ENCODE results near the gene BDH1.

BDH1 gene

GRCh38 chr3:197498499-197499241, 57.1 kb downstream of the BDH1 start:
- no peak overlapping the region for H3K27ac ChIP-seq (ENCODE audit: low read depth, low read length)
- no peaks in the 10 kb centered on the region for H3K36me3 ChIP-seq (ENCODE audit: insufficient read depth, low read length)
- H3K9me3 ChIP-seq (ENCODE audit: low read length): no peaks in the 10 kb centered on the region
- H3K27me3 ChIP-seq (ENCODE audit: control insufficient read depth in 1 of 2, insufficient read depth in 2 of 2, low read length in 2 of 2): no peaks in the 10 kb centered on the region
- H3K4me3 ChIP-seq (ENCODE audit: low read depth in 1 of 2, low read length in 2 of 2): no peak overlapping the region
- no peaks in the 10 kb centered on the region for H3K4me1 ChIP-seq (ENCODE audit: insufficient read depth, low read length)
- no peak overlapping the region for H3K9ac ChIP-seq (ENCODE audit: low read length)

DNA sequence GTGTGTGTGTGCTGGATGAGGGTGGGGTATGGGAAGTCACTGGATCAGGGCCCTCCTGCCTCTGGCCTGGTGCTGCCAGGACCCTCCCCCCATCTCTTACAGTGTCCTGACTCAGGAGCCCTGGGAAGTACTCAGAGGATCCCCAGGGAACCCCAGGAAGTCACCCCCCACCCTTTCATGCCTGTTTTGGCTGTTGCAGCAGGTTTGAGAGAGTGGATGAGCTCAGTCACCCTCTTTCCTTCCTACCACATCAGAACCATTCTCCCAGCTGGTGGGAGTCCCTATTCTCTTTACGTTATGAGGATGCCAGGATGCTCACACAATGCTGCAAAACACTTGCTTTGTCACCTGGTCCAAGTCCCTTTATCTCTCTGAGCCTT, 59.0 kb downstream of the BDH1 start:
- H3K36me3 ChIP-seq (ENCODE audit: insufficient read depth, low read length): no peaks in the 10 kb centered on the region
- H3K9me3 ChIP-seq (ENCODE audit: low read length): no peaks in the 10 kb centered on the region
- no peak overlapping the region for H3K4me3 ChIP-seq (ENCODE audit: low read depth in 1 of 2, low read length in 2 of 2)
- no peak overlapping the region for H3K9ac ChIP-seq (ENCODE audit: low read length)
- no peaks in the 10 kb centered on the region for H3K4me1 ChIP-seq (ENCODE audit: insufficient read depth, low read length)
- H3K27ac ChIP-seq (ENCODE audit: low read depth, low read length): no peak overlapping the region
- H3K27me3 ChIP-seq (ENCODE audit: control insufficient read depth in 1 of 2, insufficient read depth in 2 of 2, low read length in 2 of 2): no peaks in the 10 kb centered on the region

DNA sequence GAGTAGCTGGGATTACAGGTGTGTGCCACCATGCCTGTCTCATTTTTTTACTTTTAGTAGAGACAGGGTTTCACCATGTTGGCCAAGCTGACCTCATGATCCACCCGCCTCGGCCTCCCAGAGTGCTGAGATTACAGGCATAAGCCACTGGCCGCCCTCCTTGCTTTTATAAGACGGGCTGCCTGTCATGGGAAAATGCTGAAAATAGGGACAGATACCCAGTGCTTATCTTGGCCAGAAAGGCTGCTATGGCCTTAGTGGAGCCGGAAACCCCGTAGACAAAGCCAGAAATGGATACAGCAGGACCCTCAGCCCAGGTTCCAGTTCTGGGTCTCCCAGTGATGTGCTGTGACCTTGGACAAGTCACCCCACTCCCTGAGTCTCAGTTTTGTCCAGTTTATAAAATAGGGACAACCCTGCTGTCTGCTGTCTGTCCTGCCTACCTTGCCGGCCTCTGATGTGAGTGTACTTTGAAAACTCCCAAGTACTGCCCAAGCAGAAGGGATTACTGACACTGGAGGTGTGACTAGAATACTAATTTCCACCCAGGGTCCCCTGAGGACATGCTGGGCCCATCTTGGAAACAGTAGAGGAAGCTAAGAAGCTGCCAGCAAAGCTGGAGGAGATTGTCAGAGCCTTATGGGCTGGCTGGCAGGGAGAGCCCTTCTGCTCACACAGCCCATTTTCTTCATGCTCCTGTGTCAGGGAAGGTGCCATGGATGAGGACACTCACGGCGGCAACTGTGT, 59.6 kb downstream of the BDH1 start:
- Histone ChIP-seq H3K27ac (ENCODE audit: low read depth, low read length) (no peak overlapping the region), H3K9me3 (ENCODE audit: low read length) (no peaks in the 10 kb centered on the region), H3K4me1 (ENCODE audit: insufficient read depth, low read length) (no peaks in the 10 kb centered on the region), H3K9ac (ENCODE audit: low read length) (no peak overlapping the region), H3K4me3 (ENCODE audit: low read depth in 1 of 2, low read length in 2 of 2) (no peak overlapping the region), H3K27me3 (ENCODE audit: control insufficient read depth in 1 of 2, insufficient read depth in 2 of 2, low read length in 2 of 2) (no peaks in the 10 kb centered on the region), H3K36me3 (ENCODE audit: insufficient read depth, low read length) (no peaks in the 10 kb centered on the region)

- H3K27ac ChIP-seq (ENCODE audit: low read depth, low read length): no peak overlapping the region
Measured at GRCh38 chr3:197495499-197495898, 60.3 kb downstream of the BDH1 start.

DNA sequence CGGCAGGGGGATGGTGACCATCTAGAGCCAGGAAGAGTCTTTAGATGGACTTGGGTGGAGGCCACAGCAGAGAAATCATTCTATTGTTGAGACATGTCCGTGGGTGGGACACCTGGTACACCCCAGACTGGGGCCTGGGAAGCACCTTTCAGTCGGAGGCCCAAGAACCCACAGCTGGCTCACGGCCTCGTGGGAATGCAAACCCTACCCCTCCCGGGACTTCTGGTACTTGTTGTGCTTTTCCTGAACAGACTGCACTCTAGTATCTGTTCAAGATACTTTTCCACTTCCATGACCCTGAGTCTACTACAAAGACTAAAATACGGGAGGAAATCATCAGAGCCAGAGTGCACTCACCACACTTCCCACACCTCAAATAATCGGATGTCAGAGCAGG, 60.7 kb downstream of the BDH1 start:
- H3K27me3 ChIP-seq (ENCODE audit: control insufficient read depth in 1 of 2, insufficient read depth in 2 of 2, low read length in 2 of 2): no peaks in the 10 kb centered on the region
- no peaks in the 10 kb centered on the region for H3K36me3 ChIP-seq (ENCODE audit: insufficient read depth, low read length)
- H3K4me1 ChIP-seq (ENCODE audit: insufficient read depth, low read length): no peaks in the 10 kb centered on the region
- H3K9ac ChIP-seq (ENCODE audit: low read length): no peak overlapping the region
- no peak overlapping the region for H3K27ac ChIP-seq (ENCODE audit: low read depth, low read length)
- no peak overlapping the region for H3K4me3 ChIP-seq (ENCODE audit: low read depth in 1 of 2, low read length in 2 of 2)
- no peaks in the 10 kb centered on the region for H3K9me3 ChIP-seq (ENCODE audit: low read length)

More at GRCh38 chr3:197495499-197495898, 60.3 kb downstream of the BDH1 start:
- H3K4me3 ChIP-seq (ENCODE audit: low read depth in 1 of 2, low read length in 2 of 2): no peak overlapping the region
- H3K27me3 ChIP-seq (ENCODE audit: control insufficient read depth in 1 of 2, insufficient read depth in 2 of 2, low read length in 2 of 2): no peaks in the 10 kb centered on the region
- no peaks in the 10 kb centered on the region for H3K36me3 ChIP-seq (ENCODE audit: insufficient read depth, low read length)
- no peaks in the 10 kb centered on the region for H3K9me3 ChIP-seq (ENCODE audit: low read length)
- no peak overlapping the region for H3K9ac ChIP-seq (ENCODE audit: low read length)
- H3K4me1 ChIP-seq (ENCODE audit: insufficient read depth, low read length): no peaks in the 10 kb centered on the region

DNA sequence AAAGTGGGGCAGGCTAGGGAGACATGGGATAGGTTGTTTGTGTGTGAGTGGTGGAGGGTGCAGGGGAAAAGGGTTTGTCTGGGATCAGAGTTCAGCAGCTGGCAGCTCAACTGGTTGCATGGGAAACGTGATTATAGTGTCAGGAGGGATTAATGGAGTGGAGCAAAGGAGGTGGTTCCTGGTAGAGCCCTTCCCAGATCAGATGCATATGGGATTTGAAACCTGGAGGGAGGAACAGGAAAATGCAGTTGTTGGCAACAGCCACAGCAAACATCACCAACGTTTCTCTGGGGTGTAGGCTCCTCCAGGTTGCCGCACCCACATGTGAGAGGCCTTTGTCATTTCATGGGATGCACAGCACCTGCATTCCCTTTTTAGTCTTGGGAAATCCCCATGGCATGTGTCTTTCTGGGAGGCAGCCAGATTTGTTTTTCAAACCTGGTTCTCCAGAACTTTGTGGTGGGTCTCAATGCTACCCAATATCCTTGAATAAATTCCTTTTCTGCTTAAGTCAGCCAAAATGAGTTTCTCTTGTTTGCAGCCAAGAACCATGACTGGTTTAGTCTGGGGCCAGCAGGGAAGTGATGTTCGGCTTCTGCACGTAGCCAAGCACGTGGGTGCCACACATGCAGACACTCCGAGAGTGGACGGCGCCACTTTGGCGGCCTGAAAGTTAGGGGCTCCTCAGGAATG, 61.3 kb downstream of the BDH1 start:
- Histone ChIP-seq H3K36me3 (ENCODE audit: insufficient read depth, low read length) (no peaks in the 10 kb centered on the region), H3K27ac (ENCODE audit: low read depth, low read length) (no peak overlapping the region), H3K4me3 (ENCODE audit: low read depth in 1 of 2, low read length in 2 of 2) (no peak overlapping the region), H3K9ac (ENCODE audit: low read length) (no peak overlapping the region), H3K4me1 (ENCODE audit: insufficient read depth, low read length) (no peaks in the 10 kb centered on the region), H3K27me3 (ENCODE audit: control insufficient read depth in 1 of 2, insufficient read depth in 2 of 2, low read length in 2 of 2) (no peaks in the 10 kb centered on the region), H3K9me3 (ENCODE audit: low read length) (no peaks in the 10 kb centered on the region)

- Histone ChIP-seq H3K36me3 (ENCODE audit: insufficient read depth, low read length) (no peaks in the 10 kb centered on the region), H3K27ac (ENCODE audit: low read depth, low read length) (no peak overlapping the region)
Measured at GRCh38 chr3:197493049-197493448, 62.7 kb downstream of the BDH1 start.

DNA sequence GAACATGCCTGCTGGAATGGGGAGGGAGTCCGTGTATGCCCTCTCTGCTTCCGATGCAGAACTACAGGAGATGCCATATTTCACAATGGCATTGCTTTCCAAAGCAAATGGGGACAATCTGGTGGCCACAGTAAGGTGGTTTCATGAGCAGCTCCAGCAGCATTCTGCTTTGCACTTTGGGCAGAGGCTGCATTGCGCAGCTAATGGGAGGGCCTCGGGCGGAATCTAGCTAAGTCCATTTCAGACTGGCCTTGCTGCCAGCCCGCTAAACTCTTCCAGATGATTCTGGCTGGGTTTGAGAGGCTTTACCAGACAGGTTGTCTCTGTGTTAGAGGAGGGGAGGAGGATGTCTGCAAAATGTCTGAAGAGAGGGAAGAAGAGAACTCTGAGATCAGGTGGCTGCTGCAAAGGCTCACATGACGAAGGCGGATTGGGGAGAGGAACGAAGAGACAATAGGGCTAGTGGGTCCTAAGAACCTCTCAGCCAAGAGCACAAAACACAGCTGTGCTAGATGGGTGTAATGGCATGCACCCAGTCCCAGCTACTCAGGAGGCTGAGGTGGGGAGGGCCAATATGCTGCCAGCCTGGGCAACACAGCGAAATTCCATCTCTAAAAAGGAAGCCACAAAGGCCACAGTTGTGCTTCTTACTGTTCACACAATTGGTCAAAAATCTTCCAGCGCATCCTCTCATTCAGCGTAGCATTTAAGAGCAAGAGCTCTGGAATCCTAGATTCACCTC, 63.7 kb downstream of the BDH1 start:
- H3K9ac ChIP-seq (ENCODE audit: low read length): no peak overlapping the region
- no peaks in the 10 kb centered on the region for H3K9me3 ChIP-seq (ENCODE audit: low read length)
- H3K36me3 ChIP-seq (ENCODE audit: insufficient read depth, low read length): no peaks in the 10 kb centered on the region
- no peaks in the 10 kb centered on the region for H3K27me3 ChIP-seq (ENCODE audit: control insufficient read depth in 1 of 2, insufficient read depth in 2 of 2, low read length in 2 of 2)
- H3K27ac ChIP-seq (ENCODE audit: low read depth, low read length): no peak overlapping the region
- no peak overlapping the region for H3K4me3 ChIP-seq (ENCODE audit: low read depth in 1 of 2, low read length in 2 of 2)
- no peaks in the 10 kb centered on the region for H3K4me1 ChIP-seq (ENCODE audit: insufficient read depth, low read length)

More at GRCh38 chr3:197493049-197493448, 62.7 kb downstream of the BDH1 start:
- H3K9ac ChIP-seq (ENCODE audit: low read length): no peak overlapping the region
- no peaks in the 10 kb centered on the region for H3K27me3 ChIP-seq (ENCODE audit: control insufficient read depth in 1 of 2, insufficient read depth in 2 of 2, low read length in 2 of 2)
- H3K9me3 ChIP-seq (ENCODE audit: low read length): no peaks in the 10 kb centered on the region
- no peaks in the 10 kb centered on the region for H3K4me1 ChIP-seq (ENCODE audit: insufficient read depth, low read length)
- H3K4me3 ChIP-seq (ENCODE audit: low read depth in 1 of 2, low read length in 2 of 2): no peak overlapping the region

- Histone ChIP-seq H3K27me3 (ENCODE audit: control insufficient read depth in 1 of 2, insufficient read depth in 2 of 2, low read length in 2 of 2) (no peaks in the 10 kb centered on the region), H3K9me3 (ENCODE audit: low read length) (no peaks in the 10 kb centered on the region), H3K9ac (ENCODE audit: low read length) (no peak overlapping the region), H3K36me3 (ENCODE audit: insufficient read depth, low read length) (no peaks in the 10 kb centered on the region), H3K27ac (ENCODE audit: low read depth, low read length) (no peak overlapping the region), H3K4me3 (ENCODE audit: low read depth in 1 of 2, low read length in 2 of 2) (no peak overlapping the region), H3K4me1 (ENCODE audit: insufficient read depth, low read length) (no peaks in the 10 kb centered on the region)
Measured at GRCh38 chr3:197491478-197491877, 64.3 kb downstream of the BDH1 start.

DNA sequence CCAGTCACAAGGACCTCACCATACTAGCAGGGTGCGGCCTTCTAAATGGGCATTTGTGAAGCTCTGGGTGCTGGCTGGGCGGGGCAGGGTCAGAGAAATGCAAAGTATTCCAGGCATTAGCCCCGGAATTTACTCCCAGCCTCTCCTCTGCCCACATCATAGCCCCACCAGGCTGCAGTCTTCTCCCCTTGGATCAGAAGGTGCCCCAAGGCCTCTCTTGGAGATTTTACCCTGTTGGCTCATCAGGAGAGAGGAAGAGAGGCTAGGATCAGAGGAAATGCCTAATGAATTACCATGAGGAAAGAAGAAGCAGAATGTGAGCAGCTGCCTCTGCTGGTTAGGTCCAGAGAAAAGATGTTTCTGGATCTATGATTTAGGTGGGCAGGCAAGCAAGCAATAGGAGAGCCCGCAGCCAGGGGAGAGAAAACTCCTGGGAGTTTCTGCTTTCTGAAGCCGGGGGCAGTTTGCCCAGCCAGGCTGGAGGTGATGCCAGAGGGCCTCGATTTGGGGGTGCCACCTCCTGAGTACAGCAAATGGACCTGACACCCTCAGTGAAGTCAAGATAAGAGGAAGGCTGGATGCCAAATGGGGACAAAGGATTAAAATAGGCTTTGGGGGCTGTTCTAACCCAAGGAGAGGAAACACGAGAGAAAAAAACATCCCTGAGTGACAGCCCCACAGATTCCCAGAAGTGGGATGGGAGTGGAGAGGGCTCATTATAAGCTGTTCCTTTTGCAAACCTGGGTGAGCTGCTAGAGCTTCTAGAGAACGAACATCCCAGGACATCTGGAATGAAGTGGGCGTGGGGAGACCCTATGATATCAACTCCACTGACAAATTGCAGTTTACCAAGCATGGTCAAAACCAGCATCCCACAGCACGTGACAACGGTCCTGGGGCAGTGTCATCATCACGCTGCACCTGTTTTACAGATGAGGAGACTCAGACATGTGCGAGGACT, 65.4 kb downstream of the BDH1 start:
- Histone ChIP-seq H3K9ac (ENCODE audit: low read length) (no peak overlapping the region), H3K27me3 (ENCODE audit: control insufficient read depth in 1 of 2, insufficient read depth in 2 of 2, low read length in 2 of 2) (no peaks in the 10 kb centered on the region), H3K36me3 (ENCODE audit: insufficient read depth, low read length) (no peaks in the 10 kb centered on the region), H3K4me3 (ENCODE audit: low read depth in 1 of 2, low read length in 2 of 2) (no peak overlapping the region), H3K27ac (ENCODE audit: low read depth, low read length) (no peak overlapping the region), H3K4me1 (ENCODE audit: insufficient read depth, low read length) (no peaks in the 10 kb centered on the region), H3K9me3 (ENCODE audit: low read length) (no peaks in the 10 kb centered on the region)

Measured in muscle layer of colon (tissue), 2 donors.